Testis (tissue), 2 donors: ENCODE data around the gene FNDC3A.

ENCODE experiments used
- CTCF ChIP-seq, 3 experiments: fragments of 450-650 bp in 2 of 3; fragments of 200-600 bp in 1 of 3; sonication (generic) in 1 of 3; IDR thresholded peaks; one replicate each; pipeline ENCODE4 v1.5.1; 2016 to 2019; ENCODE audit warnings: antibody characterized with exemption in 3 of 3, mild to moderate bottlenecking in 2 of 3, moderate library complexity in 1 of 3
- POLR2A ChIP-seq: fragments of 450-650 bp; IDR thresholded peaks from one replicate; pipeline ENCODE4 v1.6.1; 2017; ENCODE audit warnings: antibody characterized with exemption, mild to moderate bottlenecking, moderate library complexity

DNA sequence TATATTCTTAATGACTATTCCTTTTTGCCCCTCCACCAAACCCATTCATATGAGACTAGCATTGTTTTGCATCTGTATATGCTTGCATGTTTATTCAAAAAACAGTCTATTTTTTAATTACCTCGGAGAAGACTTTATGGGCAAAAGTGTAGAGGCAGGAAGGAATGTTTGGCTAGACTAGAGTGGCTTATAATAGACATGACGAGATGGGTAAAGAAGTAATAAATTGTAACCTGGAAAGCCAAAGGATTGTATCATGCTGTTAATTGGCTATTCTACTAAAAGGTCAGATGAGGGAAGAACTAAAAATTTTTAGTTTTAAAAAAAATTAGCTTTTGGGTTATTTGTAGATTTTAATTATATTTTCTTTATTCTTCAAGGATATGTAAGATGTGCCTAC, 91.1 kb downstream of the FNDC3A start:
- TF ChIP-seq POLR2A (no peak), CTCF (IDR thresholded peaks at IDR 0.05) (no peak)
